Astrocyte (in vitro differentiated cells and primary cell): ENCODE results near the gene ASTN1.

Experiments
- EZH2 ChIP-seq: IDR thresholded peaks from 2 replicates; pipeline ENCODE4 v1.6.1; 2012; ENCODE audit warnings: mild to moderate bottlenecking, low read length, inconsistent platforms; ENCODE audit not compliant: insufficient read depth
- TF ChIP-seq, protein P1 (sequence below): IDR thresholded peaks from 2 replicates; pipeline ENCODE4 v1.5.1; 2011; ENCODE audit warnings: low read depth, mild to moderate bottlenecking, inconsistent platforms, low read length, moderate library complexity; ENCODE audit not compliant: insufficient read depth

DNA sequence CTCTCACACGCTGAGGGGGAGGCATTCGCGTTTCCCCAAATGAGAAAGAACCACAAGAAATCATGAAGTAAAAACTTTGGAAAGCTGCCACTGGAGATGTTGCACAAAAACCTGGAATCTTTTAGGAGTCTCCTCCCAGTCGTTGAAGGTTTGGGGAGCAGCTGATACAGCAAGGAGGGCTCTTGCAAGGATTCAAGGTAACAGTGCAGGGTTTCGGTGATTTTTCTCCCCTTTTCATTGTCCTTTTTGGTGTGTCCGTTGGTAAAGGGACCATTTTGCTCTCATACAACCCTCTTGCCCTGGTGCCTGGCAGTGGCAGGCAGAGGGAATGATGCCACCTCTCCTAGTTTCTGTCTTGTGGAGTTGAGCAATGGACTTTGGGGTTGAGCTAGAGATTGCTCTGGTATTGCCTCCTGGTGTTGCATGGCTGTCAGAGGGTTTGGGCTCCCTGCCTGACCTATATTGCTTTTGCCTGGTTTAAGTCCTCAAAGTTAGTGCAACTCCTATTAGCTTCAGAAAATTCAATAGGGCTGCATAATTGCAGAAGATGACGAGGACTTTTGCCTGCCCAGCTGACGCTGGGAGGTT, 7.1 kb upstream of the ASTN1 start:
- TF ChIP-seq, protein P1, sequence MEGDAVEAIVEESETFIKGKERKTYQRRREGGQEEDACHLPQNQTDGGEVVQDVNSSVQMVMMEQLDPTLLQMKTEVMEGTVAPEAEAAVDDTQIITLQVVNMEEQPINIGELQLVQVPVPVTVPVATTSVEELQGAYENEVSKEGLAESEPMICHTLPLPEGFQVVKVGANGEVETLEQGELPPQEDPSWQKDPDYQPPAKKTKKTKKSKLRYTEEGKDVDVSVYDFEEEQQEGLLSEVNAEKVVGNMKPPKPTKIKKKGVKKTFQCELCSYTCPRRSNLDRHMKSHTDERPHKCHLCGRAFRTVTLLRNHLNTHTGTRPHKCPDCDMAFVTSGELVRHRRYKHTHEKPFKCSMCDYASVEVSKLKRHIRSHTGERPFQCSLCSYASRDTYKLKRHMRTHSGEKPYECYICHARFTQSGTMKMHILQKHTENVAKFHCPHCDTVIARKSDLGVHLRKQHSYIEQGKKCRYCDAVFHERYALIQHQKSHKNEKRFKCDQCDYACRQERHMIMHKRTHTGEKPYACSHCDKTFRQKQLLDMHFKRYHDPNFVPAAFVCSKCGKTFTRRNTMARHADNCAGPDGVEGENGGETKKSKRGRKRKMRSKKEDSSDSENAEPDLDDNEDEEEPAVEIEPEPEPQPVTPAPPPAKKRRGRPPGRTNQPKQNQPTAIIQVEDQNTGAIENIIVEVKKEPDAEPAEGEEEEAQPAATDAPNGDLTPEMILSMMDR = no peak
- TF ChIP-seq EZH2 = no peak
